ENCODE data around the gene LSM12.

The LSM12 gene

GRCh38 chr17:44004761-44005526, 61.5 kb downstream of the LSM12 start:
- TF ChIP-seq, protein P1, sequence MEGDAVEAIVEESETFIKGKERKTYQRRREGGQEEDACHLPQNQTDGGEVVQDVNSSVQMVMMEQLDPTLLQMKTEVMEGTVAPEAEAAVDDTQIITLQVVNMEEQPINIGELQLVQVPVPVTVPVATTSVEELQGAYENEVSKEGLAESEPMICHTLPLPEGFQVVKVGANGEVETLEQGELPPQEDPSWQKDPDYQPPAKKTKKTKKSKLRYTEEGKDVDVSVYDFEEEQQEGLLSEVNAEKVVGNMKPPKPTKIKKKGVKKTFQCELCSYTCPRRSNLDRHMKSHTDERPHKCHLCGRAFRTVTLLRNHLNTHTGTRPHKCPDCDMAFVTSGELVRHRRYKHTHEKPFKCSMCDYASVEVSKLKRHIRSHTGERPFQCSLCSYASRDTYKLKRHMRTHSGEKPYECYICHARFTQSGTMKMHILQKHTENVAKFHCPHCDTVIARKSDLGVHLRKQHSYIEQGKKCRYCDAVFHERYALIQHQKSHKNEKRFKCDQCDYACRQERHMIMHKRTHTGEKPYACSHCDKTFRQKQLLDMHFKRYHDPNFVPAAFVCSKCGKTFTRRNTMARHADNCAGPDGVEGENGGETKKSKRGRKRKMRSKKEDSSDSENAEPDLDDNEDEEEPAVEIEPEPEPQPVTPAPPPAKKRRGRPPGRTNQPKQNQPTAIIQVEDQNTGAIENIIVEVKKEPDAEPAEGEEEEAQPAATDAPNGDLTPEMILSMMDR (conservative IDR thresholded peaks at IDR 0.05; ENCODE audit: low read depth), result no peak
- H3K27ac ChIP-seq, result peak overlapping the region; percentile 90
- ChIA-PET CTCF (no interaction called here), POLR2A (ENCODE audit: low non-redundant PET) (no interaction called here)
- no peak for DNase-seq (ENCODE audit: low spot score)

GRCh38 chr17:44004077-44004760, 62.3 kb downstream of the LSM12 start, which contains the start of gene NAGS:
TSS of gene NAGS (plus strand) at chr17:44004622. CDS start at chr17:44004664, 42 bp downstream.
- H3K27ac ChIP-seq, result peak within 1 kb of the TSS; percentile 90
- TF ChIP-seq, protein P1 (conservative IDR thresholded peaks at IDR 0.05; ENCODE audit: low read depth), result no peak
- DNase-seq (ENCODE audit: low spot score), result peak; percentile 22
- ChIA-PET POLR2A (ENCODE audit: low non-redundant PET) (no interaction called here), CTCF (no interaction called here)

DNA sequence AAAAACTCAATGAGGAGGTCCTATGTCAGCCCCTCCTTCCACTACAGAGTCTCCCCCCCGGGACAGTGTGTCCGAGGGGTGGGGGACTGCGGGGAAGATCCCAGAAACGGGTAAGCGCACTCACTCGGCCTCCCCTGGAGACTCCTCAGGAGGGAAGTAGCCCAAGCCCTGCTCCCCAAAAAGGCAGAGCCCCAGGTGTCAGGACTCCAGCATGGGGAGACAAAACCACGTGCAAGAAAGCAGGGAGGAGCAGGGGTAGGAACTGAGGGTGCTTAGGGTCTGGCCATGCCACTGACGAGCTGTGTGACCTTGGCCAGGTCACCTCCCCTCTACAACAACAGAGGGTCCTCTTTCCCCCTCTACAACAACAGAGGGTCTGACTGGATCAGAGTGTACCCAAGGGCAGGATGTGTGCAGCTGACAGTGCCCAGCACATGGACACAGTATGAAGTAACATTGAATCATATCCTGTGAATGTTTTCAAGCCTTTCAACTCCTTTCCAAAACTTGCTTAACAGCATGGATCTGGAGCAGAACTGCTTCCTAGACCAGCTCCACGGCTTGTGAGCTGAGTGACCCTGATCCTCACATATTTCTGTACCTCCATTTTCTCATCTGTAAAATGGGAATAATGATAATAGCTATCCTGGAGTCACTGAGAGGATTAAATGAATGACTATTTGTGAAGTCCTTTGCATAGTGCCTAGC, 64.2 kb downstream of the LSM12 start:
- DNase-seq (ENCODE audit: low spot score), result peak; percentile 29
- CTCF ChIA-PET, result interaction anchor here (1.4 kb wide), 1 partner anchor 125 kb away, joined by 5 read pairs; no protein-coding TSS in a partner anchor
- TF ChIP-seq, protein P1 (conservative IDR thresholded peaks at IDR 0.05; ENCODE audit: low read depth), result no peak
- peak overlapping the region; percentile 61; the same call in 1 of the 2 replicates for H3K27ac ChIP-seq
- POLR2A ChIA-PET (ENCODE audit: low non-redundant PET), result no interaction called here

DNA sequence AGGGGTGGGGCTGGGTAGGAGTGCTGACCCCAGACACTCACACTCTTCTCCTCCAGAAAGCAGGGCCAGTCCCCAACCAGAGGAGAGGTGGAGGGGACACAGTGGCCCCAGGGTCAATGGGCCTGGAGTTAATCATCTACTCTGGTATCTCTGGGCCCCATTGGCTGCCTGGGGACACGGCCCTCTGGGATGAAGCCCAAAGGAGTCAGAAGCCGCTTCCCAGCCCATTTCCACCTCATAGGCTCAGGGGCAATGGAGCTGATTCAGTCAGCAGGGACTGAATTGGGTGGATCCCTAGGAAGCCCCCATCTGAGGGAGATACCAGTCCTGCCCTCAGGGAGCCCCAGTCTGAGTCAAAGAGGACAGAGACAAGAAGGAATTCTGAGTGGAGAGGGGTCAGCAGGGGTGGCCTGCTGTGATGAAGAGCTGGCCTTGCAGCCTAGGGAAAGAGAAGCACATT, 65.0 kb downstream of the LSM12 start:
- ChIA-PET CTCF (interaction anchor here (0.6 kb wide), 2 partner anchors 9 to 14 kb away, joined by 3 to 4 read pairs; no protein-coding TSS in a partner anchor), POLR2A (ENCODE audit: low non-redundant PET) (no interaction called here)
- TF ChIP-seq, protein P1 (conservative IDR thresholded peaks at IDR 0.05; ENCODE audit: low read depth), result no peak
- DNase-seq (ENCODE audit: low spot score), result no peak
- H3K27ac ChIP-seq, result peak overlapping the region; percentile 61; the same call in 1 of the 2 replicates

DNA sequence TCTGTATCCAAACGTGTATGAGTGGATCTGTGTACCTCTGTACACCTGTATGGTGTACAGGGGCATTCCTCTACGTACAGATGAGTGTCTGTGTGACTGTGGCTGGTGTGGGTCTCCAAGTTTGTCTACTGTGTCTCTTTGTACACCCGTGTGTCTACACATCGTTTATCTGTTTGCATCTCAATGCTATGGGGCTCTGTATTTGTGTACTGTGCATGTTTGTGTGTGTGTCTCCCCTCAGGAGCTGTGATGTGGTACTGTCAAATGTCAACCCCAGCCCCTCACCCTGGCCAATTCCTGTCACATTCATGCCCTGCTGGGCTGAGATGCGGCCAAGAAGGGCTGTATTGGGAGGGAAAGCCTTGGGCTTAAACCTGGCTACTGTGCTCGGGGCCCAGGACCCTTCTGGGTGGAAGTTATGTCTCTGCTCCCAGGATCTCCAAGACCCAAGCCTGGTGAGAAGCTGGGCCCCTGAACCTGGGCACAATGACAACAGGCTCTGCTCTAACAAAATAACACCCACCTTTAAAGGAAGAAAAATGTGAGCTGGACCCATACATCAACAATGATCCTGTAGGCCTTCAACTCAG, 65.5 kb downstream of the LSM12 start:
- TF ChIP-seq, protein P1 (conservative IDR thresholded peaks at IDR 0.05; ENCODE audit: low read depth), result no peak
- POLR2A ChIA-PET (ENCODE audit: low non-redundant PET), result no interaction called here
- CTCF ChIA-PET, result interaction anchor here (0.6 to 1.2 kb wide), 3 partner anchors 9 to 57 kb away, joined by 3 to 4 read pairs (median 4); no protein-coding TSS in a partner anchor

More for the DNA sequence above, 65.5 kb downstream of the LSM12 start:
- no peak for DNase-seq (ENCODE audit: low spot score)
- peak overlapping the region; percentile 61; the same call in 1 of the 2 replicates for H3K27ac ChIP-seq
